Measurements from ENCODE around the gene THSD4.

The THSD4 gene

DNA sequence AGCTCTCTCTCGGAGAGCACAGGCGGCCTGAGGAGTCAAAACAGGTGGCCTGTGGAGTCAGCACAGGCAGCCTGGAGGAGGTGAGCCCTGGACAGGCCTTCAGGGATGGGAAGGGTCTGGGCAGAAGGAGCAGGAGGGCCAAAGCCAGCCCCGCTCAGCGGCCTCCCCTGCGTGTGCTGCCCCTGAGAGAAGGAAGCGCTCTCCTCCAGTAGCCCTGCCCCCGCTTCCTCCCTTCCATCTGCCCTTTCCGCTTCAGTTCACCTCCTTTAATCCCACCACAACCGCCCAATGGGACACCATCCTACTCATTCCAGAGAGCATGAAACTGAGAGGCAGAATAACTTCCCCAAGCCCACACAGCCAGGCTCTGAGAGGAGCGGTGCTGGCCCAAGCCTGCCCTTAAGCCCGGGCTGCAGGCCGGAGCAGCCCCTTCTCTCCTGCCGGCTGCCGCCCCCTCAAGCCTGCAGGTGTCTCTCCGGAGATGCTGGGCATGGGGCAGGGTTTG is 691.9 kb downstream of the THSD4 start:
- no peak for DNase-seq

DNA sequence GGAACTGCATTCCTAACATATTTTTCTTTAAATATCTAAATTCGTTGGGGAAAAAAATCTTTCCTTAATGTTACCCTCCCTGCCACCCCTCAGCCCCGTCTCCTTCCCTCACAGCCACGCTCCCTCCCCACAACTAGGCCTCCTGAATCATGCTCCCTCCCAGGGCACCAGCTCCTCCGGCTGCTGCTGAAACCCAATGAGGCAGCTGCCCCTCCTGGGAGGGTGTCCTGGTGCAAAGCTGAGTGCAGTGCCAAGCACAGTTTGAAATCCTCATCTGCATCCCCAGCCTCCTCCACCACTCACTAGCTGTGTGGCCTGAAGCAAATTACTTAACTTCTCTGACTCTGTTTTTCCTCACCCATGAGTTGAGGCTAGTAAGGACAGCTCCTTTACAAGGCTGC is 692.4 kb downstream of the THSD4 start:
- no peak for DNase-seq

DNA sequence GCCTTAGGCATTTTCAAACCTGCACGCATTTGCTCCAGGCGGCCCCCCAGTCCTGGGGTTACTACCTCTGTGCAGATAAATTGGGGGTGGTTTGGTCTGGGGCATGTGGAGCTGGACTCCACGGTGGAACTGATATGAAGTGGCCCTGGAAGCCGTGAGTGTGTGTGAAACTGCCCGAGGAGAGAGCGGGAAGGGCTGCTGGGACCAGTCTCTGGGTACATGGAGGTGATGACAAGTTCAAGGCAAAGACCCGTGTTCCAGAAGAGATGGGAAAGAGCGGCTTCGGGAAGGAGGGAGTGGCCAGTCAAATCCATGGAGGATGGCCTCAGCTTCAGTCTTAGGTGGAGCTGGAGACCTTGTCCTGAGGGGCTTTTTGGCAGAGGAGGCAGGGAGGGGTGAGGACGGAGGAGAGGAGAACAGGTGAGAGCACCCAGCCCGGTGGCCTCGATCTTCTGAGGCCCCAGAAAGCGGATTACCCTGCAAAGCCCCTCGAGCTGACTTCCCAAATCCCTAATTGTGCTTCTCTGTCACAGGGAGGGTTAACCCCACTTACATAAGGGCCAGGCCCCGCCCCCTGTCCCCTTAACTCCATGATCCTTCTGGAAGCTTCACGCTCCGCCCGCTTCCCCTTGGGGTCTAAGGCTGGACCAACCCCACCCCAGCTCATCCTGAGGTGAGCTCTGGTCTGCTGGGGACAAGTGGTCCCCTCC is 693.2 kb downstream of the THSD4 start:
- no peak for DNase-seq

DNA sequence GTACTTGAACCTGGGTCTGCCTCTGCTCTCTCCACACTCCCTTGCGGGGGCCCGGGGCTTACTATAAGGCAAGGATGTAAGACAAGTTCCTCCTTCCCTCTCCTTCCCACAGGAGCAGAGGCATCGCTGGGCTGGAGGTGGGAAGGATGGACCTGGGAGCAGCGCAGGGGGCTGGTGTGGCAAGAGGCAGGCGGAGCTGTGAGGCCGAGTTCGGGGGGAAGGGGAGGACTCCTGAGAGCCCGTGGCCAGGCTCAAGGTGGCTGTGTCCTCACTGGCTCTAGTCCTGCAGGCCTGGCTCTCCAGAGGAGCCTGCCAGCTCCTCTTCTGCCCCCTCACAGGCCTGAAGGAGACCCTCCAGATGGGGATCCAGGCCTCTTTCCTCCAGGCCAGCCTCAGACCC is 694.1 kb downstream of the THSD4 start:
- no peak for DNase-seq

DNA sequence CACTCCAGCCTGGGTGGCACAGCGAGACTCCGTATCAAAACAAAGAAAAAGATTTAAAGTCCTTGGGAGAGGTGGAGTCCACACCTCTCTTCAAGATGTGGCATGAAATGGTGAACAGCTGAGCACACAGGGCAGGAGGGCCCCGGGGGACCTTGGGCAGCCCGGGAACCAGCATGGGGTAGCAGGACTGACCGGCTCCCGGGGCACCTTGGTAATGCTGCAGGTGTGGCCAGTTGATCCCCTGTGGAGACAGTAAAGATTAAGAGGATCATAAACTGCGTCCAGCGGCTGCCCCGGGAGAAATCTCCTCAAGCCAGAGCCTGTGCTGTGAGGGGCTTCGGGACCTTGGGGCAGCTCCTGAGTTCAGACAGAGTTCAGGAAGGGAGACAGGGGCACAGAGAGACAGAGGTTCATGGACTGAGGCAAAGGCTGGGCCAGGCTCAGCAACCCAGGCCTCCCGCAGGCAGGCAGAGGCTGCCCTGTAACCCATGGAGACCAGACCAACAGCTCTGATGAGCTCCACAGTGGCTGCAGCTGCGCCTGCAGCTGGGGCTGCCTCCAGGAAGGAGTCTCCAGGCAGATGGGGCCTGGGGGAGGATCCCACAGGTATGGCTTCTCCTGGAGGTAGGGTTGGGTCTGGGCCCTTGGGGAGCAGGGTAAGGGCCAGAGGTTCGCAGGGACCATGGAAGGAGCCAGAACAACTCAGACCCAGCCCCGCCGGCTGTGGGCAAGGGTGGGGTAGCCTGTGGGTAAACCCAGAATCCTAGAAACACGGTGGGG is 695.2 kb downstream of the THSD4 start, which contains the start of gene NR2E3:
TSS of gene NR2E3 (plus strand) at position 299 of the 780 bp plus-strand sequence. CDS start at position 489, 190 bp downstream.
- DNase-seq: no peak

DNA sequence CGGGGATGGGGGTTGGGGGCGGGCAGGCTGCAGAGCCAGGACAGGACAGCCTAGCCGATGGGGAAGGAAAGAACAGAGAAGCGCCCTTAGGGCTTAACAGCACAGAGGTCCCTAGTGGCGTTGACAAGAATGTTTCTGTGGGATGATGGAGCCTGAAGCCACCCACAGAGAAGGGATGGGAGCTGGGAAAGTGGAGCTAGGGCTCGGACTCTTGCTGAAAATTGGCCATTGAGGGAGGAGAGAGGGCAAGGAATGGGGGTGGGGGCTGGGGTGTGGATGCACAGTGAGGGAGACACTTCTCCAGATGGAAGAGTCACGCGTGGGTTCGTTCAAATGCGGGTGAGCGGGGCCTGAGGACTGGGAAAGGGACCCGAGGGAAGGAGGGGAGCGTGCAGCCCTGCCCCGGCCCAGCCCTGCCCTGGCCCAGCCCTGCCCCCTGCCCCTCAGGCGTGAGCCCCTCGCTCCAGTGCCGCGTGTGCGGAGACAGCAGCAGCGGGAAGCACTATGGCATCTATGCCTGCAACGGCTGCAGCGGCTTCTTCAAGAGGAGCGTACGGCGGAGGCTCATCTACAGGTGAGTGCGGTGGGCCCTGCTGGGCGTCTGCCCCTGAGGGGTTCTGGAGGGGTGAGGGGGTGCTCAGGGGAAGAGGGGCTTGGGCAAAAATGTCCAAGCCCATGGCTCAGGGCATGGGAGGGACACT is 695.9 kb downstream of the THSD4 start:
- no peak for DNase-seq

DNA sequence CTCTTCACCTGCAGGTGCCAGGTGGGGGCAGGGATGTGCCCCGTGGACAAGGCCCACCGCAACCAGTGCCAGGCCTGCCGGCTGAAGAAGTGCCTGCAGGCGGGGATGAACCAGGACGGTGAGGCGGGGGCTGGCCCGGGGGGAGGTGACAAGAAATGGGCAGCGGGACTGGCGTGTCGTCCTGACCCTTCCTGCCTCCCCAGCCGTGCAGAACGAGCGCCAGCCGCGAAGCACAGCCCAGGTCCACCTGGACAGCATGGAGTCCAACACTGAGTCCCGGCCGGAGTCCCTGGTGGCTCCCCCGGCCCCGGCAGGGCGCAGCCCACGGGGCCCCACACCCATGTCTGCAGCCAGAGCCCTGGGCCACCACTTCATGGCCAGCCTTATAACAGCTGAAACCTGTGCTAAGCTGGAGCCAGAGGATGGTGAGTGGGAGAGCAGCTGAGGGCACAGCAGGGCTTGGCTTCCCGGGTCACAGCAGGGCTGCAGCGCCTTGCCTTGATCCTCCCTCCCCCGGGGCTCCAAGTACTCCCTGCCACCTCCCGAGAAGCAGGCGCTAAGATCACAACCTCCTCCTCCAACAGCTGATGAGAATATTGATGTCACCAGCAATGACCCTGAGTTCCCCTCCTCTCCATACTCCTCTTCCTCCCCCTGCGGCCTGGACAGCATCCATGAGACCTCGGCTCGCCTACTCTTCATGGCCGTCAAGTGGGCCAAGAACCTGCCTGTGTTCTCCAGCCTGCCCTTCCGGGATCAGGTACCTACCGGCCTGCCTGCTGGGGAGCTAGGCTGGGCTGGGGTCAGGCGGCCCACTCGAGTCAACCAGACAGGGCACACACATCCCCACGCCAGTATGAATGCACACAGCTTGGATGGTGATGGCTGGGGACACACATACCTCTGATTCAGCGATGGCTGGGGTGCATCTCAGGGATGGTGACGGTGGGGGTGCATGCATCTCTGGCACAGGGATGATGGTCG is 696.8 kb downstream of the THSD4 start:
- no peak for DNase-seq

DNA sequence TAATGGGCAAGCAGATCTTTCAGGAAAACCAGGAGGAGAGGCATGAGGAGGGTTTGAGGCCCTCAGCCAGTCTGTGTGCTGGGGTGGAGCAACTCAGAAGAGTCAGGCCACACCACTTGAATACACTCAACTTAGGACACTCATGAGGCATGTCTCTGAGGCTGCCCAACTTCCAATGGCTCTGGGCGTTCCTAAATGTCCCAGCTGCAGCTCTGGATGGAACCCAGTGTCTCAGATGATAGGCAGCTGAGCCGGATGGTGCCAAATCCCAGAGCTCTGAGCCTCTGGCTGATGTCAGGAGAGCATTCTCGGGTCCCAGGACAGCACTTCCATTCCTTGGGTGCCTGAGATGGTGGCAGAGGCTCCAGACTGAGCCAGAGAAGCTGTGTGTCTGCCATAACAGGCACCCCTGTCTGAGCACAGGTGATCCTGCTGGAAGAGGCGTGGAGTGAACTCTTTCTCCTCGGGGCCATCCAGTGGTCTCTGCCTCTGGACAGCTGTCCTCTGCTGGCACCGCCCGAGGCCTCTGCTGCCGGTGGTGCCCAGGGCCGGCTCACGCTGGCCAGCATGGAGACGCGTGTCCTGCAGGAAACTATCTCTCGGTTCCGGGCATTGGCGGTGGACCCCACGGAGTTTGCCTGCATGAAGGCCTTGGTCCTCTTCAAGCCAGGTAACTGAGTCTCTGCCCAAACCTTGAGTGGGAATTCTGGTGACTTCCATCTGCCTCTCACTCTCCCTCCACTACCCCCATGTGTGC is 697.9 kb downstream of the THSD4 start:
- no peak for DNase-seq

DNA sequence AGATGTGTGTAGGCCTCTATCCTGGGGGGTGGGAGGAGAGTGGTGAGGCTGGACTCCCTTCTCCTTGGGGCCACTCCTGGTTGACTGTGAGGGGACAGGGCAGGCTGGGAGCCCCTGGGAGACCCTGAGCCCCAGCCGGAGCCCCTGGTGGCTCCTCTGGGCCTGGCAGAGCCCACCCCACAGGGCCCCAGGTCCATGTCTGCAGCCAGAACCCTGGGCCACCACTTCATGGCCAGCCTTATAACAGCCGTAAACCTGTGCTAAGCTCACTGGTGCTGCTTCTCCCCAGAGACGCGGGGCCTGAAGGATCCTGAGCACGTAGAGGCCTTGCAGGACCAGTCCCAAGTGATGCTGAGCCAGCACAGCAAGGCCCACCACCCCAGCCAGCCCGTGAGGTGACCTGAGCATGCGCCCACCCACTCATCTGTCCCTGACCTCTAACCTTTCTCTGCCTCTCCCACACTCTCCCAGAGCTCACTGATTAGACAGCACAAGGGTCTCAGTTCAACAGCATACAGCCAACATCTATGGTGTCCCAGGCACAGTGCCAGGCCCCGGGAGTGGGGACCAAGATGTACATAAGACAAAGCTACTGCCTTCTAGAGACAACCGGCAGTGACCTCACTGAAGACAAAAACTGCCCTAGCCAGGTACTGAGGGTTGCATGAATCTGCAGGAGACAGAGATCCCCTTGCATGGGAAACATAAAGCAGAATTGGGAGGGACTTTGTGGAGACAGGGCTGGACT is 698.6 kb downstream of the THSD4 start:
- DNase-seq: no peak

DNA sequence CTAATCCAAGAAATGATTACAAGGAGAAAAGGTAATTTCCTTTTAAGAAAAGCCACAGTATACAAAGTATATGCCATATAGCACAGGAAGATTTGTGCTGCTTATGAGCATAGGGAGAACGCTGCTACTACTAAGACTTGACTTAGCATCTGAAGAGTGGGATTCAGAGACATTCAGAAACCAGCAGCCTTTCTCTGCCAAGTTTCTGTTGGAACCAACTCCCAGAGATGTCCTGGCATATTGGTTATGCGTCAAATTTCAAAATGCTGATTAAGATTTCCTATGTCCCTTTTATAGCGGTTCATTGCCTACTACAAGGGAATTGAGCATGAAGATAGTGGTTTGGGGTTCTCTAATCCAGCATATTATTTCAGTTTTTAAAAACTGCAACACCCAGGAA is 700.0 kb downstream of the THSD4 start:
- DNase-seq: no peak

DNA sequence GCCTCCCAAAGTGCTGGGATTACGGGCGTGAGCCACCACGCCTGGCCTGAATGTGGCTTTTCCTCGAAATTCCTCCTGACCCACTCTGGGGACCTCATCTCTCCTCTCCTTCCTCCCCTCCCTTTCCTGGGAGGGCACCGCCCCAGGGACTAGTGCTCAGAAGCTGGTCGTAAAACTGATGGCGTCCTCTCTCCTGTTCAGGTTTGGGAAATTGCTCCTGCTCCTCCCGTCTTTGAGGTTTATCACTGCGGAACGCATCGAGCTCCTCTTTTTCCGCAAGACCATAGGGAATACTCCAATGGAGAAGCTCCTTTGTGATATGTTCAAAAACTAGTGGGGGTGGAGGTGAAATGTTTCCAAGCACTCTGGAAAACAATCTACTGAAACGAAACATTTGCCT is 702.1 kb downstream of the THSD4 start:
- no peak for DNase-seq

DNA sequence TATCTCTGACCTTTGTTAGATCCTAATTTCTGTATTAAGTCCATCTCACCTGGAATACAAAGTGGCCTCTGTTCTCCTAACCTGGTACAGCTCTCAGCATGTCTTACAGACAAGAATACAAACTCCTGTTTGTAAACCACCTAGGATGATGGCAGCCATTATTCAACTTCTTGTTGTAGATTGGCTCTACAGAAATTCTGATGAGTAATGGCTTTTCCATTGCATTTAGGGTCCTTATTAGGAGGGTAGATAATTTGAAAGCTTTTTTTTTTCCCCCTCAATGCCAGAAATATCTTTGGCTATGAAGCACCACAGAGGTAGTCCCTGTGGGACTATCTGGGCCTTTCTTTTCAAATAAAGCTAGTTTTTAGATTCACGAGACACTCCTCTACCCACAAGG is 704.9 kb downstream of the THSD4 start:
- no peak for DNase-seq

DNA sequence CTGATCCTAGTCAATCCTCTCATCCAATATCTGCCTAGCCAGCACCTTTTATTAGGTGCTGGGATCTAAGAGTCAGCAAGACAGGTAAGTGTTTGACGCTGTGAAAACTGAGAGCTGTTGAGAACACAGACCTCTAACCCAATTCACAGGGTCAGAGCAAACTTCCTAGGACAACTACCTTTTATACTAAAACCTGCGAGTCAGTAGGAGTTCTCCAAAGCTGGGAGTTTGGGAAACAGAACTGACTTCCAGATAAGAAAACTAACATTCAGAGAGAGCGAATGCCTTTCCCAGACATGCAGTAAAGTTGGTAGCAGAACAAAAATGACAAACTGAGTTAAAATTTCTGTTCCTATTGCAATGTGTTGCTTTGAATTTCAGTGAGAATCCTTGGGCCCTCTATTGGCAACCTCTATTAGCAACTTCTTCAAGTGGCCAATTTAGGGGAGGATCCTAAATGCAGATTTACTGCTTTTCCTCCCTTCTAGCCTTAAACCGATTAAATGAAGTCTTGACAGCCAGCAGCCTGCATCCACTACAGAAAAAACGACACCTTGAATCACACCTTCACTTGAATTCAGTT is 706.4 kb downstream of the THSD4 start:
- no peak for DNase-seq

DNA sequence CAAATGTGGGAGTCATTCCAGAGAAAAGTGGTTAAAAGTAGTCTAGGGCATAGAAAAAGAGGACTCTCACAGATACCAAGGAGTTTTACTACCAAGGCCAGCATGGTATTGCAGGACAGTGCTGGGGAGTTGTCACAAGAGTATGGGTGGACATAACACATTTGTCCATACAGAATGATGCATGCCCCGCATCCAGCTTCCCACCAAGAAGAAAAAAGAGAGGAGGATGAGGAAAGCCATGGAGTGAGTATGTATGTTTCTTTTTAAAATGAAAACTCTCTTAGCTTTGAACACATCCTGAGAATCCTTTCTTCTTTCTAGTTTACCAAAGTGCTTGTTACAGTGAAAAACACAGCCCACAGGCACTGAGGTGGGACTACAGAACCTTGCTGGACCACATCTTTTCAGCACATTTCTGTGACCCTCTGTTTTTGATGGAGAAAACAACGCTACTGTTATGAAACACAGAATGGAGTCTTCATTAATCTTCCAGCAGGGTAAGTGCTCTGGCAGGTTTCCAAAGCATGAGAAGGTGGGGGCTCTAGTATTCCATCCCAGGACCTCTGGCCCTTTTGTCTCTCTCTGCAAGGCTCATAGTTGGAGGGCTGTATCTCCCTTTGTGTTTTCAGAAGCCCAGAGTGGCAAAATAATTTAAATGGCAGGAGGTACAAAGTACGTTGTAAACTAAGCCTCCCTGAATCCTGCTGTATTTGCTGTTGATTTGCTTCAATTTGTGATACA is 707.8 kb downstream of the THSD4 start:
- no peak for DNase-seq

DNA sequence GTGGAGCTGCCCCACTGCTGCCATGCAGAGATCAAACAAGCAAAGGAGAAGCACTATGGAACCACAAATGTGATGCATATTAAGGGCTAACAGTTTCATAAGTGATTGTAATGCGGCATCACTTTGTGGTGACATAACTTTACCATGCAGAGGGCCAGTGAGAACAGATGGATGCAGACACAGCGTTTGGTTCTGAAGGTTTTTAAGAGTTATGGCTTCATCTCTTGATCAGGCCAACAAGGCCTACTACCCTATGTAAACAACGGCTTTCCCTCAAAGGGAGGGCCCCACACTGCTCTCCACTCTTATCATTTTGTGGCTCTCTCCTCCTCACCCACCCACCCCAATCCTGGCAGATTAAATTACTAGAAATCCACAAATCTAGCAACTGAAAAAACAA is 708.5 kb downstream of the THSD4 start:
- no peak for DNase-seq

DNA sequence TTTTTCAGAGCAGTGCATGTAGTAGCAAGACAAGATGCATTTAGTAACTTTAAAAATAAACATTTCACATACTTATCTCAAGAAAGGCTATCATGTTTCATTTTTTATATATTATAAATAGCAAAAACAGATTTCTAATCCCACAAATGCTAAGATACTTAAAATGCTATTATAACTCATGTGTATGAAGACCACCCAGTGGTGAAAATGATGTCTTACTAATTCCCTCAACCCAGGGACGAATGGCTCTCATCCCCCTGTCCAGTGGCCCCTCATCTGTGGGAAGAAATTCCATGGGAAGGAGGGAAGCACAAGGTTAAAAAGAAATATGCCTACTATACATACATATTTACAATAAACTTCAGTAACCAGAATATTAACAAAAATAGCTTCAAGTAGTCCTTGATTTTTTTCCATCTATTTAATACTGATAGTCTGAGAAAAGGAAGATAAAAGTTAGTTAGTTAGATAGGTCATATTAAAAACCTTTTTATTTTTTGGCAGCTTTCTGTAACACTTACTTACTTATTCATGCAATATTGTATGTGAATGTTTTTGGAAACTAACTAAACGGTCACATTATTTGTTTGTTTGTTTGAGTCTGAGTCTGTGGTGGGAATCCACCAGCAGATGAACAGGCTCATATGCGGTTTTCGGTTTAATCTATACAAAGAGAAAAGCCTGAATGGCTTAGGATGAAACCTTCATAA is 709.9 kb downstream of the THSD4 start:
- DNase-seq: no peak

DNA sequence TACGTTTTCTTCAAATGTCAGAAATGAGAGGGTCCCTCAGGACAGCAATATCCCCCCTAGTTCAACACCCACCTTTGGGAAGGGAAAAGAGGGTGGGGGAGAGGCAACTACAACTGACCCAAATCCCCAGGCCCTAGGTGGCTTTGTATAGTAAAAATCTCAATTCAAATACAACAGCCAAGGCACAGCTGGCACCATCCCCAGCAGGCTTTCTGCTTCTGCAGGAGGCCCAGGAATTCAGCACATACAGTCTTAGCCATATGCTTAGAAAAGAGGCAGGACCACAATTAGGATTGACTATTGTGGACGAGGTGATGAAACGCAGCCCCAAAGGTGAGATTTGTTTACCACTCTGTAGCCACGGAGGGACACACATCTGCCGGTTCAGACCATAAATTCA is 710.9 kb downstream of the THSD4 start:
- no peak for DNase-seq

DNA sequence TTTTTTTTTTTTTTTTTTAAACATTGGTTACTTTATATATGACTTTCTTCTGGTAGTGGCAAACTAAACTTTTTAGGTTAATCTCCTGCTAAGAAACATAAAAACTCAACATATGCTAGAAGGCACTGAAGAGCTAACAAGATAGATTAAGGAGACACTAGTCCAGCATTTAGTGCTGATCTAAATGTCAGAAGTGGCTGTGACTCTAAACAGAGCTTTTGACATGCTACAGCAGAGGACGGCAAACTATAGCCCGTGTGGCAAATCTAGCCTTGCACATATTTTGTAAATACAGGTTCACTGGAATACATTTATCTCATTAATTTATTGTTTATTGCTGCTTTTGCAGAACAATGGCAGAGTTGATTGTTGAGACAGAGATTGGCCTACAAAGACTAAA is 715.7 kb downstream of the THSD4 start:
- no peak for DNase-seq

All from SHP77 (cell line).